ENCODE results near the gene GATA1. TPM values are rescaled to one million over a fixed set of nuclear protein-coding genes. Genes with fewer than 3 reads are reported as not detected.

GATA1 gene
- total RNA-seq, 1 donor from 2014 or later: not detected

Other genes with a start within 250 kb of the GATA1 start
- 4.1 and 7.9 TPM in 2 replicates for gene TBC1D25, start 246.9 kb upstream of the GATA1 start, total RNA-seq
- gene RBM3, start 212.1 kb upstream of the GATA1 start, total RNA-seq: 86.1 and 320 TPM in 2 replicates
- gene WDR13, start 189.1 kb upstream of the GATA1 start, total RNA-seq: 88.7 and 90.9 TPM in 2 replicates
- gene WAS, start 102.8 kb upstream of the GATA1 start, total RNA-seq: under 0.01 and 0.22 TPM in 2 replicates
- gene SUV39H1, start 89.9 kb upstream of the GATA1 start, total RNA-seq: 2.6 and 3.7 TPM in 2 replicates
- gene GLOD5, start 24.8 kb upstream of the GATA1 start, total RNA-seq: not detected in 2 replicates
- 18.3 and 29.2 TPM in 2 replicates for gene HDAC6, start 15.5 kb downstream of the GATA1 start, total RNA-seq
- not detected in 2 replicates for gene ERAS, start 39.9 kb downstream of the GATA1 start, total RNA-seq
- under 0.01 and 0.20 TPM in 2 replicates for gene PCSK1N, start 49.0 kb downstream of the GATA1 start, total RNA-seq
- 17.0 and 21.2 TPM in 2 replicates for gene TIMM17B, start 111.2 kb downstream of the GATA1 start, total RNA-seq
- gene PQBP1, start 111.3 kb downstream of the GATA1 start, total RNA-seq: 64.1 and 71.0 TPM in 2 replicates
- gene SLC35A2, start 125.1 kb downstream of the GATA1 start, total RNA-seq: 7.8 and 12.9 TPM in 2 replicates
- 2.4 and 4.2 TPM in 2 replicates for gene PIM2, start 132.4 kb downstream of the GATA1 start, total RNA-seq
- gene OTUD5, start 171.0 kb downstream of the GATA1 start, total RNA-seq: 19.4 and 23.8 TPM in 2 replicates
- 0.20 and 0.22 TPM in 2 replicates for gene KCND1, start 185.3 kb downstream of the GATA1 start, total RNA-seq
- 12.4 and 19.6 TPM in 2 replicates for gene GRIPAP1, start 215.7 kb downstream of the GATA1 start, total RNA-seq

All from lung microvascular endothelial cell (primary cell).